Astrocyte (in vitro differentiated cells and primary cell): ENCODE data around the gene RNF149. TPM values are rescaled to one million over a fixed set of nuclear protein-coding genes. Genes with fewer than 3 reads are reported as not detected.

Source experiments
- microRNA-seq: library from miRNA; unstranded; fragments of <30 nt; microRNA quantifications from one replicate; pipeline ENCODE4 v1.2.0, GENCODE V29; 2020
- total RNA-seq: library from RNA; stranded (reverse); gene quantifications from 2 replicates; pipeline ENCODE4 v1.2.1, GENCODE V29; 2021

The RNF149 gene
- total RNA-seq, 1 donor from 2014 or later, result 36.4 TPM

Small RNAs within 50 kb of the gene (microRNA-seq; reads per million reads assigned to microRNA genes)
- gene MIR5696, result 1.9 reads per million

Other genes starting within 250 kb of the RNF149 start
- gene TBC1D8, start 157.3 kb downstream of the RNF149 start, total RNA-seq, result 1.9 and 2.4 TPM in 2 replicates
- gene CNOT11, start 55.8 kb downstream of the RNF149 start, total RNA-seq, result 36.7 and 37.0 TPM in 2 replicates
- gene CREG2, start 78.8 kb upstream of the RNF149 start, total RNA-seq, result 0.11 TPM in 1 of 2 replicates, not detected in the other
- not detected in 2 replicates for gene RFX8, start 166.4 kb upstream of the RNF149 start, total RNA-seq